Lung (tissue), 12 donors: ENCODE measurements around the gene KCTD14. TPM values are rescaled to one million over a fixed set of nuclear protein-coding genes. Genes with fewer than 3 reads are reported as not detected.

Source experiments
- ATAC-seq: fragments of 200-7000 bp; cut with Tn5 transposase; one replicate; pipeline ENCODE4 v1.9.1; 2020; ENCODE audit warnings: moderate number of reproducible peaks; ENCODE audit not compliant: insufficient read depth, low FRiP score
- DNase-seq, 3 donors: peaks; one replicate each; pipeline ENCODE4 v3.0.0-alpha.2; 2013 to 2017
- H3K27ac ChIP-seq, 2 donors: one replicate each; pipeline ENCODE4 v1.5.1; 2013; ENCODE audit warnings: mild to moderate bottlenecking in 2 of 2, moderate library complexity in 2 of 2, control low read depth in 1 of 2, inconsistent platforms in 1 of 2, low read depth in 1 of 2, low read length in 1 of 2
- H3K27me3 ChIP-seq, 3 donors: one replicate each; pipeline ENCODE4 v1.5.1; 2013; ENCODE audit warnings: low read length in 2 of 3; ENCODE audit not compliant: control insufficient read depth in 3 of 3, insufficient read depth in 3 of 3
- H3K36me3 ChIP-seq, 4 donors: one replicate each; pipeline ENCODE4 v1.5.1; 2013; ENCODE audit warnings: low read length in 4 of 4, mild to moderate bottlenecking in 1 of 4, moderate library complexity in 1 of 4; ENCODE audit not compliant: control insufficient read depth in 4 of 4, insufficient read depth in 4 of 4
- H3K4me1 ChIP-seq, 5 donors: one replicate each; pipeline ENCODE4 v1.5.1; 2013; ENCODE audit warnings: low read length in 5 of 5, mild to moderate bottlenecking in 2 of 5, moderate library complexity in 1 of 5; ENCODE audit not compliant: control insufficient read depth in 5 of 5, insufficient read depth in 5 of 5
- H3K4me3 ChIP-seq: one replicate; pipeline ENCODE4 v1.5.1; 2013; ENCODE audit warnings: mild to moderate bottlenecking, control low read depth, moderate library complexity
- H3K9ac ChIP-seq, 2 donors: one replicate each; pipeline ENCODE4 v1.5.1; 2013; ENCODE audit warnings: low read length in 2 of 2, control low read depth in 1 of 2; ENCODE audit not compliant: insufficient read depth in 1 of 2
- H3K9me3 ChIP-seq, 4 donors: one replicate each; pipeline ENCODE4 v1.5.1; 2013; ENCODE audit warnings: low read length in 3 of 4, mild to moderate bottlenecking in 1 of 4, moderate library complexity in 1 of 4; ENCODE audit not compliant: control insufficient read depth in 4 of 4, insufficient read depth in 3 of 4
- CTCF ChIP-seq: IDR thresholded peaks from 2 replicates; pipeline ENCODE4 v1.5.1; 2012; ENCODE audit warnings: mild to moderate bottlenecking; ENCODE audit errors: control extremely low read depth, extremely low read depth
- WGBS, 2 donors: extraction: QIAGEN DNeasy Blood & Tissue Kit; methylation state at CpG; one replicate each; pipeline ENCODE4 v1.1.7; 2013; 5-methylcytosine and 5-hydroxymethylcytosine counted together
- polyA plus RNA-seq, 2 donors: library from polyadenylated mRNA; stranded (reverse); fragments of 200-250 nt; gene quantifications; one replicate each; pipeline ENCODE4 v1.2.1, GENCODE V29; 2013
- total RNA-seq, 2 donors: library from RNA; depleted of rRNA in 1 of 2; stranded (reverse); fragments of >200 nt in 1 of 2; gene quantifications; one replicate each; pipeline ENCODE4 v1.2.1, GENCODE V29; 2014 to 2021
- donor health status: control.
- donor health status: control.
- donor health status: Bipolar disorder and iron deficiency.
- donor health status: healthy.
- donor health status: DM: yes; HTN: yes; CAD: no.

KCTD14 gene
- total and polyA plus RNA-seq, 4 donors, result 6.4 to 24.0 (median 18.0) TPM

- TF ChIP-seq CTCF, result no peak
- H3K36me3 ChIP-seq, result no peaks in the 10 kb centered on the region
- H3K27me3 ChIP-seq, result no peaks in the 10 kb centered on the region
- no peak overlapping the region for H3K9ac ChIP-seq
- H3K4me3 ChIP-seq, result no peak overlapping the region
- WGBS, 2 donors, result 92 to 96% methylated on average over 15 of the region's 15 CpGs
- no peak for DNase-seq
- H3K4me1 ChIP-seq, result peaks cover 0 to 24% (median 10%) of the 10 kb centered on the region in 5 donors
- H3K9me3 ChIP-seq, result no peaks in the 10 kb centered on the region
- peak overlapping the region in 1 of 2 donors; percentile 9 for H3K27ac ChIP-seq
- no peak for ATAC-seq
These were observed 17.8 kb upstream of the KCTD14 start for GRCh38 chr11:78040691-78041379.

GRCh38 chr11:78039919-78040671 is 17.0 kb upstream of the KCTD14 start:
- DNase-seq (peak; percentile 79 to 89 (median 85)), ATAC-seq (peak; percentile 45)
- Histone ChIP-seq H3K36me3 (no peaks in the 10 kb centered on the region), H3K9ac (peak overlapping the region in 1 of 2 donors; percentile 63), H3K27ac (peak overlapping the region; percentile 53 to 63), H3K4me1 (peaks cover 0 to 17% (median 5%) of the 10 kb centered on the region in 5 donors), H3K9me3 (no peaks in the 10 kb centered on the region), H3K27me3 (no peaks in the 10 kb centered on the region), H3K4me3 (no peak overlapping the region)
- no peak for TF ChIP-seq CTCF
- WGBS, 2 donors, result 21 to 22% methylated on average over 7 of the region's 7 CpGs

- WGBS, 2 donors, result 75 to 86% methylated on average over 4 of the region's 4 CpGs
- H3K4me1 ChIP-seq, result peaks cover 0 to 14% (median 5%) of the 10 kb centered on the region in 5 donors
- H3K4me3 ChIP-seq, result no peak overlapping the region
- no peak for DNase-seq
- ATAC-seq, result no peak
- H3K36me3 ChIP-seq, result no peaks in the 10 kb centered on the region
- H3K9me3 ChIP-seq, result no peaks in the 10 kb centered on the region
- no peak for TF ChIP-seq CTCF
- peak overlapping the region in 1 of 2 donors; percentile 63 for H3K9ac ChIP-seq
- H3K27ac ChIP-seq, result no peak overlapping the region
- H3K27me3 ChIP-seq, result no peaks in the 10 kb centered on the region
These were observed 16.4 kb upstream of the KCTD14 start for GRCh38 chr11:78039391-78039918.
